ENCODE results near the gene SYTL2. TPM values are rescaled to one million over a fixed set of nuclear protein-coding genes. Genes with fewer than 3 reads are reported as not detected.

The SYTL2 gene
- total RNA-seq, 1 experiment from 2014 or later = 132 TPM

DNA sequence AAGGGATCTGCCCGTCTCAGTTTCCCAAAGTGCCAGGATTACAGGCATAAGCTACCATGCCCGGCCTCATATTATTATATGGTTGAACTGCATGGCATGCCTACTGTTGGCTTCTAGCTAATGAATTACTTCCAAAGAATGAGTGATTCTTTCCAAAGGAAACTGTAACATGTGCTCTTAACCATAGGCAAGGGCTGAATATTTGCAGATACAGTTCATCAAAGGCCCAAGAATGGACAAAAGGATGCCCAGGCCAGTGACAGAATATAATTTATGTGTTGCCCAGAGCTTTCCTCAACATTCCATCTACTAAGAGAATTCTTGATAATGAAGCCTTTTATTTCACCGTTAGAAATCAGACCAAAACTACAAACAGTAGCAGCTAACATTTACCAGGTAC is 98.0 kb downstream of the SYTL2 start:
- H3K36me3 ChIP-seq (ENCODE audit: control insufficient read depth, insufficient read depth, low read length) = 0 out of 2 replicates have a peak, but pooled peaks cover 6% of the 10 kb centered on the region
- no peak overlapping the region for H3K4me3 ChIP-seq (ENCODE audit: low read depth in 2 of 2, low read length in 2 of 2)
- ChIA-PET CTCF (no interaction called here), POLR2A (interaction anchor here (0.6 kb wide), 2 partner anchors 58 to 152 kb away, joined by 4 read pairs; no protein-coding TSS in a partner anchor)
- no TSS peak for BruUV-seq (replicated peaks)
- no peaks in the 10 kb centered on the region for H3K27me3 ChIP-seq (ENCODE audit: control insufficient read depth, insufficient read depth, low read length)
- TF ChIP-seq POLR2AphosphoS5 (IDR thresholded peaks at IDR 0.05; ENCODE audit: low read depth, low read length) (no peak), TCF7L2 (IDR thresholded peaks at IDR 0.05; ENCODE audit: low read depth, low read length) (no peak)
- TF ChIP-seq, protein P1, sequence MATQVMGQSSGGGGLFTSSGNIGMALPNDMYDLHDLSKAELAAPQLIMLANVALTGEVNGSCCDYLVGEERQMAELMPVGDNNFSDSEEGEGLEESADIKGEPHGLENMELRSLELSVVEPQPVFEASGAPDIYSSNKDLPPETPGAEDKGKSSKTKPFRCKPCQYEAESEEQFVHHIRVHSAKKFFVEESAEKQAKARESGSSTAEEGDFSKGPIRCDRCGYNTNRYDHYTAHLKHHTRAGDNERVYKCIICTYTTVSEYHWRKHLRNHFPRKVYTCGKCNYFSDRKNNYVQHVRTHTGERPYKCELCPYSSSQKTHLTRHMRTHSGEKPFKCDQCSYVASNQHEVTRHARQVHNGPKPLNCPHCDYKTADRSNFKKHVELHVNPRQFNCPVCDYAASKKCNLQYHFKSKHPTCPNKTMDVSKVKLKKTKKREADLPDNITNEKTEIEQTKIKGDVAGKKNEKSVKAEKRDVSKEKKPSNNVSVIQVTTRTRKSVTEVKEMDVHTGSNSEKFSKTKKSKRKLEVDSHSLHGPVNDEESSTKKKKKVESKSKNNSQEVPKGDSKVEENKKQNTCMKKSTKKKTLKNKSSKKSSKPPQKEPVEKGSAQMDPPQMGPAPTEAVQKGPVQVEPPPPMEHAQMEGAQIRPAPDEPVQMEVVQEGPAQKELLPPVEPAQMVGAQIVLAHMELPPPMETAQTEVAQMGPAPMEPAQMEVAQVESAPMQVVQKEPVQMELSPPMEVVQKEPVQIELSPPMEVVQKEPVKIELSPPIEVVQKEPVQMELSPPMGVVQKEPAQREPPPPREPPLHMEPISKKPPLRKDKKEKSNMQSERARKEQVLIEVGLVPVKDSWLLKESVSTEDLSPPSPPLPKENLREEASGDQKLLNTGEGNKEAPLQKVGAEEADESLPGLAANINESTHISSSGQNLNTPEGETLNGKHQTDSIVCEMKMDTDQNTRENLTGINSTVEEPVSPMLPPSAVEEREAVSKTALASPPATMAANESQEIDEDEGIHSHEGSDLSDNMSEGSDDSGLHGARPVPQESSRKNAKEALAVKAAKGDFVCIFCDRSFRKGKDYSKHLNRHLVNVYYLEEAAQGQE (IDR thresholded peaks at IDR 0.05; ENCODE audit: insufficient read depth in 1 of 2, low read depth in 2 of 2, low read length in 1 of 2) = no peak
- no peaks in the 10 kb centered on the region for H3K9me3 ChIP-seq (ENCODE audit: control insufficient read depth, insufficient read depth, low read depth, low read length)
- intact Hi-C loops (cut with micrococcal nuclease; ENCODE audit: unreplicated experiment) = no loop called here
- in situ Hi-C loops (cut with HindIII; ENCODE audit: low pct_unique_long_range_greater_than_20kb, low sequenced_read_pairs) = no loop called here
- peak overlapping the region; percentile 51; the same call in 1 of the 2 replicates for H3K27ac ChIP-seq (ENCODE audit: low read length)
- DNase-seq (ENCODE audit: low read depth, low spot score) (no peak), ATAC-seq (no peak)
- H3K4me1 ChIP-seq (ENCODE audit: control insufficient read depth, insufficient read depth, low read length) = peaks cover 30% of the 10 kb centered on the region

DNA sequence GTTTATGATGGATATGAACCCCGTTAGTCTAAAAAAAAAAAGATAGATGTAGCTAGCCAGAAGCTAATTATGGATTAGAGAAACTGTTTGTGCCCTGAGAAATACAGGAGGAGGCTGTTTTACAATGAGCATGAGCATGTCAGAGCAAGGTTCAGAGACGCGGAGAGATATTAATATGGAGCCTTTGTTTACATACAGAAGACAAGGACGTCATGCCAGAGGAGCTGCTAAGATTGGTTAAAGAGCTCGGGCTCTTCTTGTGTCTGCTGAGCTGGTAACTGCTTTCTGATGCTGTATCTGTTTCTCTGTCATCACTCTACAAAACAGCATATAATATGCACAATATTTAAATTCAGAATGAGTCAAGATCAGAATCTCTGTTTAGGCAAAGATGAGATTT is 100.0 kb downstream of the SYTL2 start:
- ChIA-PET POLR2A (no interaction called here), CTCF (no interaction called here)
- BruUV-seq (replicated peaks) = no TSS peak
- TF ChIP-seq, protein P2, sequence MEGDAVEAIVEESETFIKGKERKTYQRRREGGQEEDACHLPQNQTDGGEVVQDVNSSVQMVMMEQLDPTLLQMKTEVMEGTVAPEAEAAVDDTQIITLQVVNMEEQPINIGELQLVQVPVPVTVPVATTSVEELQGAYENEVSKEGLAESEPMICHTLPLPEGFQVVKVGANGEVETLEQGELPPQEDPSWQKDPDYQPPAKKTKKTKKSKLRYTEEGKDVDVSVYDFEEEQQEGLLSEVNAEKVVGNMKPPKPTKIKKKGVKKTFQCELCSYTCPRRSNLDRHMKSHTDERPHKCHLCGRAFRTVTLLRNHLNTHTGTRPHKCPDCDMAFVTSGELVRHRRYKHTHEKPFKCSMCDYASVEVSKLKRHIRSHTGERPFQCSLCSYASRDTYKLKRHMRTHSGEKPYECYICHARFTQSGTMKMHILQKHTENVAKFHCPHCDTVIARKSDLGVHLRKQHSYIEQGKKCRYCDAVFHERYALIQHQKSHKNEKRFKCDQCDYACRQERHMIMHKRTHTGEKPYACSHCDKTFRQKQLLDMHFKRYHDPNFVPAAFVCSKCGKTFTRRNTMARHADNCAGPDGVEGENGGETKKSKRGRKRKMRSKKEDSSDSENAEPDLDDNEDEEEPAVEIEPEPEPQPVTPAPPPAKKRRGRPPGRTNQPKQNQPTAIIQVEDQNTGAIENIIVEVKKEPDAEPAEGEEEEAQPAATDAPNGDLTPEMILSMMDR (IDR thresholded peaks at IDR 0.05) = no peak
- no peak for TF ChIP-seq TCF7L2 (IDR thresholded peaks at IDR 0.05; ENCODE audit: low read depth, low read length)
- intact Hi-C loops (cut with micrococcal nuclease; ENCODE audit: unreplicated experiment) = no loop called here
- in situ Hi-C loops (cut with HindIII; ENCODE audit: low pct_unique_long_range_greater_than_20kb, low sequenced_read_pairs) = no loop called here
- Histone ChIP-seq H3K9me3 (ENCODE audit: control insufficient read depth, insufficient read depth, low read depth, low read length) (no peaks in the 10 kb centered on the region), H3K4me1 (ENCODE audit: control insufficient read depth, insufficient read depth, low read length) (peaks cover 13% of the 10 kb centered on the region), H3K27me3 (ENCODE audit: control insufficient read depth, insufficient read depth, low read length) (no peaks in the 10 kb centered on the region), H3K27ac (ENCODE audit: low read length) (peak overlapping the region; percentile 49; the same call in 1 of the 2 replicates), H3K36me3 (ENCODE audit: control insufficient read depth, insufficient read depth, low read length) (0 out of 2 replicates have a peak, but pooled peaks cover 4% of the 10 kb centered on the region), H3K4me3 (ENCODE audit: low read depth in 2 of 2, low read length in 2 of 2) (no peak overlapping the region)
- DNase-seq (ENCODE audit: low read depth, low spot score) (no peak), ATAC-seq (no peak)

DNA sequence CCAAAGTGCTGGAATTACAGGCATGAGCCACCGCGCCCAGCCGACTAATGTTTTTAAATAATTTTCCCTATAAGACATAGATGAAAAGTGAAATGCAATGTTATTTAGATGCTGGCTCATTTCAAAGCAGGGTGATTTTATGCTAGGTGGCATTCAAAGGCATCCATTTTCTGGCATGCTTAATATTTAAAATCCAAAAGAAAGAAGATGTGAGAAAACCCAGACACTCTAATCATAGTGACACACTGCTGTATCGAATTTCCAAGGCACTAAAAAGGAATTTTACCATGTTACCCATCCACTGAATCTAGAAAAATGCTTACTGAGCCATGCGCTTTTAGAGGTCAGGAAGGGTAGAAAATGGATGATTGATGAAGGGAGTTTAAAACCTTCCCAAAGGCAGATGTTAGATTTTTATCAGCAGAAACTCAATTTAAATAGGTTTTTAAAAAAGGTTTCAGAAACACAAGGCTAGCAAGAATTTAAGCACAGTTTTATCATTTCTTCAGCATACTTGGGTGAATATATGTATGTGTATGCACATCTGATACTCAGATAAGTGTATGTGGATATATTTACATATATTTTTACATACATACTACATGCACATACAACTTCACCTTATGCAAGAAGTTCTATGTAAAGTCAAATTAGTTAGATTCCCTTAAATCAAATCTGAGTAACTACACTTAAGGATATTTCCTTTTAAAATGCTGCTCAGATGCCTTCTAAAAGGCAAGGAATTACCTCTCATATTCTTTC is 100.8 kb downstream of the SYTL2 start:
- intact Hi-C loops (cut with micrococcal nuclease; ENCODE audit: unreplicated experiment) = no loop called here
- BruUV-seq (replicated peaks) = no TSS peak
- H3K4me1 ChIP-seq (ENCODE audit: control insufficient read depth, insufficient read depth, low read length) = peaks cover 18% of the 10 kb centered on the region
- ATAC-seq (no peak), DNase-seq (ENCODE audit: low read depth, low spot score) (no peak)
- CTCF ChIA-PET = no interaction called here
- 0 out of 2 replicates have a peak, but pooled peaks cover 4% of the 10 kb centered on the region for H3K36me3 ChIP-seq (ENCODE audit: control insufficient read depth, insufficient read depth, low read length)
- no peaks in the 10 kb centered on the region for H3K27me3 ChIP-seq (ENCODE audit: control insufficient read depth, insufficient read depth, low read length)
- in situ Hi-C loops (cut with HindIII; ENCODE audit: low pct_unique_long_range_greater_than_20kb, low sequenced_read_pairs) = no loop called here
- TF ChIP-seq, protein P2 (IDR thresholded peaks at IDR 0.05) = no peak
- TF ChIP-seq POLR2AphosphoS5 (IDR thresholded peaks at IDR 0.05; ENCODE audit: low read depth, low read length) (no peak), SIN3A (IDR thresholded peaks at IDR 0.05; ENCODE audit: borderline replicate concordance, insufficient read depth, low read depth, low read length) (no peak)
- H3K4me3 ChIP-seq (ENCODE audit: low read depth in 2 of 2, low read length in 2 of 2) = no peak overlapping the region
- peak overlapping the region; percentile 49 for H3K27ac ChIP-seq (ENCODE audit: low read length)
- no peaks in the 10 kb centered on the region for H3K9me3 ChIP-seq (ENCODE audit: control insufficient read depth, insufficient read depth, low read depth, low read length)
- POLR2A ChIA-PET = no interaction called here

Measured in Panc1 (cell line).